IMR-90 (cell line): ENCODE results near the gene PGGT1B. TPM values are rescaled to one million over a fixed set of nuclear protein-coding genes. Genes with fewer than 3 reads are reported as not detected.

Source experiments
- ATAC-seq: fragments of 200-7000 bp; cut with Tn5 transposase; 2 replicates; pipeline ENCODE4 v1.9.1; 2020; ENCODE audit warnings: low read depth, mild to moderate bottlenecking, moderate library complexity
- BruUV-seq: library from RNA; stranded (reverse); fragments of 400-500 nt; replicated peaks from 2 replicates; lab custom pipeline; 2021; lab: Mats Ljungman, UMichigan
- CTCF ChIA-PET: fragments of 300-600 bp; formaldehyde crosslinking; extraction: SDS; loops from one replicate; lab custom pipeline; 2021; ENCODE audit warnings: antibody characterized with exemption; lab: Yijun Ruan, JAX
- POLR2A ChIA-PET: fragments of 300-600 bp; sonication (Branson Sonifier 250); formaldehyde crosslinking; loops from one replicate; lab custom pipeline; 2022; ENCODE audit warnings: antibody characterized with exemption; ENCODE audit not compliant: unreplicated experiment; lab: Charles Lee
- DNase-seq: peaks from one replicate; pipeline ENCODE4 v3.0.0; 2013
- H2AFZ ChIP-seq: replicated peaks from 2 replicates; pipeline ENCODE3; 2013; ENCODE audit warnings: low read length, mild to moderate bottlenecking; ENCODE audit not compliant: poor library complexity
- H2AK5ac ChIP-seq: 2 replicates; pipeline ENCODE4 v1.6.1; 2013; ENCODE audit warnings: low read depth, low read length, inconsistent platforms
- H2AK9ac ChIP-seq: replicated peaks from 2 replicates; pipeline ENCODE3; 2013; ENCODE audit warnings: mild to moderate bottlenecking, low read depth, low read length, moderate library complexity; ENCODE audit not compliant: poor library complexity
- H2BK120ac ChIP-seq: 2 replicates; pipeline ENCODE4 v1.6.1; 2013; ENCODE audit warnings: low read depth, low read length, inconsistent platforms
- H2BK15ac ChIP-seq: 3 replicates; pipeline ENCODE4 v1.6.1; 2013; ENCODE audit warnings: low read depth, low read length, inconsistent platforms
- H2BK20ac ChIP-seq: 2 replicates; pipeline ENCODE4 v1.6.1; 2013; ENCODE audit warnings: low read depth, mild to moderate bottlenecking, inconsistent platforms, low read length, moderate library complexity
- H2BK5ac ChIP-seq: 2 replicates; pipeline ENCODE4 v1.6.1; 2013; ENCODE audit warnings: mild to moderate bottlenecking, low read depth, low read length, inconsistent platforms; ENCODE audit not compliant: poor library complexity, severe bottlenecking
- H3K14ac ChIP-seq: replicated peaks from 2 replicates; pipeline ENCODE4 v1.6.1; 2013; ENCODE audit warnings: low read depth, low read length, inconsistent platforms
- H3K18ac ChIP-seq: 2 replicates; pipeline ENCODE4 v1.6.1; 2013; ENCODE audit warnings: low read depth, low read length, control low read depth
- H3K23ac ChIP-seq: 2 replicates; pipeline ENCODE4 v1.6.1; 2013; ENCODE audit warnings: low read depth, low read length, inconsistent platforms
- H3K27ac ChIP-seq: 2 replicates; pipeline ENCODE4 v1.5.1; 2013; ENCODE audit warnings: mild to moderate bottlenecking, control low read depth, low read length; ENCODE audit not compliant: insufficient read depth
- H3K27me3 ChIP-seq: 2 replicates; pipeline ENCODE4 v1.6.1; 2013; ENCODE audit warnings: low read length; ENCODE audit not compliant: control insufficient read depth, insufficient read depth
- H3K36me3 ChIP-seq: 2 replicates; pipeline ENCODE4 v1.6.1; 2013; ENCODE audit warnings: low read length, mixed read lengths; ENCODE audit not compliant: control insufficient read depth, insufficient read depth
- H3K4ac ChIP-seq: 2 replicates; pipeline ENCODE4 v1.6.1; 2013; ENCODE audit warnings: low read depth, low read length, inconsistent platforms
- H3K4me1 ChIP-seq: 2 replicates; pipeline ENCODE4 v1.6.1; 2013; ENCODE audit warnings: low read length, mixed read lengths; ENCODE audit not compliant: control insufficient read depth, insufficient read depth
- H3K4me2 ChIP-seq: 2 replicates; pipeline ENCODE4 v1.6.1; 2013; ENCODE audit warnings: low read depth, mild to moderate bottlenecking, control low read depth, low read length, moderate library complexity
- H3K4me3 ChIP-seq: 2 replicates; pipeline ENCODE4 v1.5.1; 2013; ENCODE audit warnings: low read depth, mild to moderate bottlenecking, control low read depth, low read length, moderate library complexity; ENCODE audit not compliant: insufficient read depth
- H3K56ac ChIP-seq: 2 replicates; pipeline ENCODE4 v1.6.1; 2013; ENCODE audit warnings: low read length, inconsistent platforms; ENCODE audit not compliant: insufficient read depth; ENCODE audit errors: extremely low read depth
- H3K79me1 ChIP-seq, 2 experiments: 2 replicates each; pipeline ENCODE4 v1.6.1; 2013; ENCODE audit warnings: low read length in 2 of 2, inconsistent platforms in 1 of 2, low read depth in 1 of 2
- H3K9ac ChIP-seq: 2 replicates; pipeline ENCODE4 v1.6.1; 2013; ENCODE audit warnings: low read depth, low read length, control low read depth
- H3K9me1 ChIP-seq: 2 replicates; pipeline ENCODE4 v1.6.1; 2013; ENCODE audit warnings: low read length, inconsistent platforms; ENCODE audit not compliant: insufficient read depth
- H3K9me3 ChIP-seq: 2 replicates; pipeline ENCODE4 v1.6.1; 2013; ENCODE audit warnings: low read length; ENCODE audit not compliant: control insufficient read depth, insufficient read depth
- H4K20me1 ChIP-seq: 2 replicates; pipeline ENCODE4 v1.6.1; 2013; ENCODE audit warnings: low read length, inconsistent platforms; ENCODE audit not compliant: insufficient read depth
- H4K5ac ChIP-seq: 2 replicates; pipeline ENCODE4 v1.6.1; 2013; ENCODE audit warnings: mild to moderate bottlenecking, low read depth, low read length, control low read depth
- H4K8ac ChIP-seq, 2 experiments: 2 replicates each; pipeline ENCODE4 v1.6.1; 2013; ENCODE audit warnings: low read depth in 2 of 2, low read length in 2 of 2, control low read depth in 1 of 2, inconsistent platforms in 1 of 2
- H4K91ac ChIP-seq: 2 replicates; pipeline ENCODE4 v1.6.1; 2013; ENCODE audit warnings: low read depth, low read length, inconsistent platforms; ENCODE audit not compliant: insufficient read depth
- FOS ChIP-seq: fragments of 150-350 bp; IDR thresholded peaks from 2 replicates; pipeline ENCODE4 v1.6.1; 2016; ENCODE audit warnings: low read depth, low read length
- POLR2A ChIP-seq: IDR thresholded peaks from 2 replicates; pipeline ENCODE4 v1.6.1; 2012; ENCODE audit warnings: mild to moderate bottlenecking, low read depth, low read length
- dilution Hi-C: fragments of 300-500 bp; cut with HindIII; formaldehyde crosslinking; loops from one replicate; pipeline ENCODE4 v1.14.3; 2018; ENCODE audit warnings: low sequenced_read_pairs; ENCODE audit not compliant: unreplicated experiment
- in situ Hi-C: fragments of 300-500 bp; cut with MboI; formaldehyde crosslinking; loops from 3 replicates; pipeline ENCODE4 v1.14.3; 2019; ENCODE audit warnings: low sequenced_read_pairs, inconsistent platforms, mixed read lengths
- intact Hi-C: fragments of 100-400 bp; cut with micrococcal nuclease; formaldehyde crosslinking; loops from 2 replicates; pipeline ENCODE4 v1.10.0; 2022
- polyA plus RNA-seq, 3 experiments: library from polyadenylated mRNA; depleted of rRNA; stranded (reverse); fragments of >200 nt; gene quantifications; 2 replicates each; pipeline ENCODE4 v1.2.3, GENCODE V29; 2012; ENCODE audit warnings: low replicate concordance in 1 of 3
- total RNA-seq: library from RNA; depleted of rRNA; stranded (reverse); fragments of >200 nt; gene quantifications from 2 replicates; pipeline ENCODE4 v1.2.3, GENCODE V29; 2012

PGGT1B gene
- total and polyA plus RNA-seq, 2 of the 4 experiments (the other 2 are of a cell fraction): 2.1 to 19.2 TPM

DNA sequence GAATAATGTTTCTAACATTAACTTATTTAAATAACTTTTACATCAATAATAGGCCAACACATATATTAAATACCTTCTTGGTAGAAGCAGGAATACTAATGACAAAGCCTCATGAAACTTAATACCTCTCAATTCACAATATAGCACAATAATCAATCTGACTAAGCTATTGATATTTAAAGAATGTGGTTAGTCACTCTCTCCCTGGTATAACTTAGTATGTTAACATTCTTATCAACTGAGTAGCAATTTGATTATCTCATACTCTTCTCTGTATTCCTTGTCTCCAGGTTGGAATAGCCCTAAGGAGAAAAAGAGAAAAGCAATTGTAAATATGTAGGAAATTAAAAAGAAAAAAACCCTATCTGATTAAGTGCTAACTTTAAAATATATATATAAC, 4.9 kb upstream of the PGGT1B start:
- no peak overlapping the region for H3K23ac ChIP-seq
- H2BK15ac ChIP-seq: no peak overlapping the region
- ChIA-PET CTCF (no interaction called here), POLR2A (no interaction called here)
- H3K9me3 ChIP-seq: no peaks in the 10 kb centered on the region
- no peak overlapping the region for H3K9ac ChIP-seq
- in situ Hi-C loops (no loop called here), intact Hi-C loops (no loop called here), dilution Hi-C loops (no loop called here)
- H2BK20ac ChIP-seq: no peak overlapping the region
- no peak overlapping the region for H3K27ac ChIP-seq
- H4K5ac ChIP-seq: no peak overlapping the region
- peaks cover 3% of the 10 kb centered on the region; the same call in 1 of the 2 replicates for H3K36me3 ChIP-seq
- no peak overlapping the region for H3K4me3 ChIP-seq
- no peak overlapping the region for H2AFZ ChIP-seq
- BruUV-seq: no TSS peak
- peak overlapping the region; percentile 11 for H2BK5ac ChIP-seq
- no peak overlapping the region for H2AK9ac ChIP-seq
- TF ChIP-seq FOS (0 out of 2 replicates have a peak, but pooled peaks have one; percentile 23), POLR2A (no peak)
- H3K27me3 ChIP-seq: no peaks in the 10 kb centered on the region
- DNase-seq (peak; percentile 83), ATAC-seq (peak; percentile 88)
- no peak overlapping the region for H3K56ac ChIP-seq
- H2AK5ac ChIP-seq: no peak overlapping the region
- peak overlapping the region; percentile 72; the same call in 1 of the 2 replicates for H3K4me2 ChIP-seq
- H2BK120ac ChIP-seq: no peak overlapping the region
- H3K4me1 ChIP-seq: peaks cover 5% of the 10 kb centered on the region
- no peak overlapping the region for H3K14ac ChIP-seq
- no peak overlapping the region; the same call in 1 of the 2 replicates for H3K18ac ChIP-seq
- peaks cover 2% of the 10 kb centered on the region; the same call in 1 of the 2 replicates for H3K9me1 ChIP-seq
- no peak overlapping the region for H3K4ac ChIP-seq
- no peak overlapping the region for H4K91ac ChIP-seq
- H4K20me1 ChIP-seq: no peaks in the 10 kb centered on the region
- no peak overlapping the region for H4K8ac ChIP-seq
- H3K79me1 ChIP-seq: no peaks in the 10 kb centered on the region; a peak in 1 of 4 replicates
